MG63 (cell line): Measurements from ENCODE around the gene ATP6AP1. TPM values are rescaled to one million over a fixed set of nuclear protein-coding genes. Genes with fewer than 3 reads are reported as not detected.

Experiments
- DNase-seq: peaks from one replicate; pipeline ENCODE4 v3.0.0-alpha.2; 2020
- H3K27me3 ChIP-seq: fragments of 250-450 bp; sonication (Bioruptor Pico); 2 replicates; pipeline ENCODE4 v1.5.1; 2020; ENCODE audit warnings: mild to moderate bottlenecking, moderate library complexity
- H3K36me3 ChIP-seq: fragments of 250-450 bp; sonication (Bioruptor Pico); 2 replicates; pipeline ENCODE4 v1.5.1; 2020; ENCODE audit warnings: mild to moderate bottlenecking, moderate library complexity
- H3K4me3 ChIP-seq: fragments of 250-450 bp; sonication (Bioruptor Pico); 2 replicates; pipeline ENCODE4 v1.5.1; 2020; ENCODE audit warnings: mild to moderate bottlenecking, moderate library complexity
- H3K9me3 ChIP-seq: fragments of 250-450 bp; sonication (Bioruptor Pico); 2 replicates; pipeline ENCODE4 v1.5.1; 2020; ENCODE audit warnings: mild to moderate bottlenecking, moderate library complexity
- total RNA-seq: library from RNA; depleted of rRNA; stranded (reverse); fragments of >200 nt; shearing (Covaris generic); gene quantifications from 2 replicates; pipeline ENCODE4 v1.2.3, GENCODE V29; 2014; ENCODE audit warnings: low replicate concordance

ATP6AP1 gene
- total RNA-seq, 1 experiment from 2014 or later, result 53.2 TPM

GRCh38 chrX:154471839-154472684 lies 43.6 kb downstream of the ATP6AP1 start:
- Histone ChIP-seq H3K9me3 (no peaks in the 10 kb centered on the region), H3K27me3 (no peaks in the 10 kb centered on the region), H3K36me3 (no peaks in the 10 kb centered on the region), H3K4me3 (no peak overlapping the region)
- DNase-seq, result no peak

- Histone ChIP-seq H3K9me3 (no peaks in the 10 kb centered on the region), H3K4me3 (no peak overlapping the region), H3K27me3 (no peaks in the 10 kb centered on the region), H3K36me3 (no peaks in the 10 kb centered on the region)
- no peak for DNase-seq
These were observed 44.5 kb downstream of the ATP6AP1 start for GRCh38 chrX:154472685-154473632.

- Histone ChIP-seq H3K27me3 (no peaks in the 10 kb centered on the region), H3K9me3 (no peaks in the 10 kb centered on the region), H3K4me3 (no peak overlapping the region), H3K36me3 (no peaks in the 10 kb centered on the region)
- DNase-seq, result no peak
These were observed 45.2 kb downstream of the ATP6AP1 start for GRCh38 chrX:154473683-154474082.

- H3K36me3 ChIP-seq, result no peaks in the 10 kb centered on the region
- no peaks in the 10 kb centered on the region for H3K27me3 ChIP-seq
- DNase-seq, result no peak
- no peaks in the 10 kb centered on the region for H3K9me3 ChIP-seq
- H3K4me3 ChIP-seq, result no peak overlapping the region
These were observed 48.3 kb downstream of the ATP6AP1 start for GRCh38 chrX:154476821-154477220.

- no peaks in the 10 kb centered on the region for H3K27me3 ChIP-seq
- DNase-seq, result no peak
- H3K4me3 ChIP-seq, result peak overlapping the region; percentile 48
- no peaks in the 10 kb centered on the region for H3K9me3 ChIP-seq
- no peaks in the 10 kb centered on the region for H3K36me3 ChIP-seq
These were observed 49.5 kb downstream of the ATP6AP1 start for GRCh38 chrX:154477891-154478477.

GRCh38 chrX:154478728-154479622 lies 50.5 kb downstream of the ATP6AP1 start, which contains the start of gene LAGE3:
Gene LAGE3 (minus strand): TSS chrX:154479281. CDS start chrX:154478915, 366 bp downstream.
- Histone ChIP-seq H3K36me3 (0 out of 2 replicates have a peak, but pooled peaks cover under 1% of the 10 kb centered on the region), H3K27me3 (no peaks in the 10 kb centered on the region), H3K4me3 (peak within 1 kb of the TSS; percentile 48), H3K9me3 (no peaks in the 10 kb centered on the region)
- DNase-seq, result peak; percentile 84

GRCh38 chrX:154481195-154481594 lies 52.7 kb downstream of the ATP6AP1 start:
- Histone ChIP-seq H3K27me3 (no peaks in the 10 kb centered on the region), H3K36me3 (peaks cover 16% of the 10 kb centered on the region)
- DNase-seq, result no peak

GRCh38 chrX:154481911-154482601 lies 53.6 kb downstream of the ATP6AP1 start:
- peaks cover 16% of the 10 kb centered on the region for H3K36me3 ChIP-seq
- DNase-seq, result no peak
- no peaks in the 10 kb centered on the region for H3K27me3 ChIP-seq
- H3K4me3 ChIP-seq, result no peak overlapping the region
- no peaks in the 10 kb centered on the region for H3K9me3 ChIP-seq

More at GRCh38 chrX:154481195-154481594, 52.7 kb downstream of the ATP6AP1 start:
- Histone ChIP-seq H3K4me3 (no peak overlapping the region), H3K9me3 (no peaks in the 10 kb centered on the region)

GRCh38 chrX:154482786-154483185 lies 54.3 kb downstream of the ATP6AP1 start:
- Histone ChIP-seq H3K27me3 (no peaks in the 10 kb centered on the region), H3K36me3 (peaks cover 16% of the 10 kb centered on the region), H3K9me3 (no peaks in the 10 kb centered on the region), H3K4me3 (no peak overlapping the region)
- DNase-seq, result no peak

- Histone ChIP-seq H3K36me3 (peaks cover 16% of the 10 kb centered on the region), H3K27me3 (no peaks in the 10 kb centered on the region), H3K9me3 (no peaks in the 10 kb centered on the region), H3K4me3 (no peak overlapping the region)
- no peak for DNase-seq
These were observed 54.8 kb downstream of the ATP6AP1 start for GRCh38 chrX:154483325-154483724.

GRCh38 chrX:154484255-154485149 lies 56.0 kb downstream of the ATP6AP1 start:
- Histone ChIP-seq H3K27me3 (no peaks in the 10 kb centered on the region), H3K4me3 (no peak overlapping the region), H3K9me3 (no peaks in the 10 kb centered on the region), H3K36me3 (peaks cover 16% of the 10 kb centered on the region)
- no peak for DNase-seq

GRCh38 chrX:154485150-154486051 lies 56.9 kb downstream of the ATP6AP1 start:
- Histone ChIP-seq H3K9me3 (no peaks in the 10 kb centered on the region), H3K36me3 (peaks cover 16% of the 10 kb centered on the region), H3K27me3 (no peaks in the 10 kb centered on the region), H3K4me3 (peak overlapping the region; percentile 59)
- no peak for DNase-seq

GRCh38 chrX:154486052-154486395 lies 57.5 kb downstream of the ATP6AP1 start:
- peak; percentile 15 for DNase-seq
- no peaks in the 10 kb centered on the region for H3K27me3 ChIP-seq
- peaks cover 16% of the 10 kb centered on the region for H3K36me3 ChIP-seq
- peak overlapping the region; percentile 59 for H3K4me3 ChIP-seq
- no peaks in the 10 kb centered on the region for H3K9me3 ChIP-seq
